ENCODE results near the gene RNF166.

The RNF166 gene

DNA sequence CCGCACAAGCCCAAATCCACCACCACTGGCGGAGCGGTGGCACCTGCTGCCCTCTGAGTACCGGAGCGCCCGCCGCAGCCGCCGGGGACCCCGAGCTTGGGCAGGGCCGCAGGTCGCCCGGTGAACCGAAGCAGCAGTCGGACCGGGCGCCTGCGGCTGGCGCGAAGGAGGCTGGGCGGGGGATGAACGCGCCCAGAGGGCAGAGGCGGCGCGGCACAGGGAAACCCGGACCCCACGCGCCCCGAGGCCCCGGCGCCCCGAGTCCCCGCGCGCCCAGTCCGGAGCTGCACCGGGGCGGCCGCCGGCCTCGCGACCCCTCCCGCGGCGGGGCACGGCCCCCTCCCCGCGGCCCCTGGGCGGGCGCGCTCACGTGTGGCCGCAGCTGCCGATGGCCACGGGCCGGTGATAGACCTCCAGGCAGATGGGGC is 393 bp downstream of the RNF166 start:
- DNase-seq: no peak

DNA sequence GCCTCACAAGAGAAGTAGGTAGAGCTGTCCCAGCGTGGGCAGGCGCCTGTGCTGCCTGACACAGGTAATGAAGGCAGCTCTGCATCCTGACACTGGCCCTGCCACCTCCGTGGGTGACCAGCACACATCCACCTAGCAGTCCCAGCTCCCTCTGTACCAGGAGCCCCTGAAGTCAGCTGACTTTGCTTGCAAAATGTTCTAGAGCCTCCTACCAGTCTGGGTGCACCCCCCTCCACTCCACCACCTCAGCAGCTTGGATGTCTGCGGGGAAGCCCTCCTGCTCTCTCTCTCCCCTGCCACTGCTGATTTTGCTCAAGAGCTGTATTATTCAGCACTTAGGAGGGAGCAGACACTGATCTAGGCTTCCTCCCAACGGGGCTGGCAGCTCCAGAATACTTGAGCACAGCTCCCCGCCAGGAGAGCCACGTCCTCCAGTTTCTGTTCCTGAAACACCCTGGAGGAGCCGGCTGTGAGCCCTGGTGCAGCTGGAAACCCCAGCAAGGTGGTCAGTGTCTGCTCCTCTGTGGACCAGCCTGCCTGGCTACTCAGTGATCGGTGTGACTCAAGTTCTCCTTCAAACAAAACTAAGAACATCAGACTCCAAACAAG is 1.0 kb downstream of the RNF166 start:
- DNase-seq: no peak

- no peak for DNase-seq
These were observed 2.5 kb downstream of the RNF166 start for GRCh38 chr16:88703486-88704309.

DNA sequence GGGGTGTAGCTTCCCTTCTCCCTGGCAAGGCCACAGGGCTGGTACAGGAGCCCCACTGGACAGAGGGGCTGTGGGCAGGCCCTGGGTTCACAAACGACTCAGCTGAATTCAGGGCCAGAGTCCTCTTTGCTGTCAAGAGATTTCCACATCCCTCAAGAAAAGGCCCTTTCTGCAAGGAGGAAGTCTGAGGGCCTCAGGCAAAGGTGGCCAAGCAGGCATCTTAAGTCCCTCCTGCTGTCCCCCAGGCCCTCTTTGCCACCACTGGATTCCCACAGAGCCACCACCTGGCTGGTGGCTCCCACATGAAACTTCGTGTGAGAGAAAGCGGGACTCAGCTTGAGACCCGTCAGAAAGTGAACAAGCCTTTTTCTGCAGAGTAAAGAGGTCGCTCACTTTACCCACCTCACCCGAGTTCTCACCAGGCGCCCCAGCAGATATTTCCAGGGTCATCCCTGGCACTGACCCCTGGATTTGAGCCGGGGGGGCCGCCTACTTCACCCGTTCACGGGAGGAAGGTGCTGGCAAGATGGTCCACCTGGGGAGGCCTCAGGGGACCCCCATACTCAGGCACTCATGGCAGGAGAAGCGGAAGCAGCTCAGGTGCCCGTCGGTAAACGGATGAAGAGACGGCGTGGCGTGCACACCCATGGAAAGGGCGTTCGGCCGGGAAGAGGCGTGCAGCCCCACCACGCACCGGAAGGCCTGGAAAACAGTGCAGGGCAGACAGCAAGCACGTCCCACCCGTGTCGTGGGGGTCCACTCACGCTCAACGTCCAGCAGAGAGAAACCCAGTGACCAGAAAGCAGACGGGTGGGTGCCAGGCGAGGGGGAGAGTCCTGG is 3.6 kb downstream of the RNF166 start:
- no peak for DNase-seq

DNA sequence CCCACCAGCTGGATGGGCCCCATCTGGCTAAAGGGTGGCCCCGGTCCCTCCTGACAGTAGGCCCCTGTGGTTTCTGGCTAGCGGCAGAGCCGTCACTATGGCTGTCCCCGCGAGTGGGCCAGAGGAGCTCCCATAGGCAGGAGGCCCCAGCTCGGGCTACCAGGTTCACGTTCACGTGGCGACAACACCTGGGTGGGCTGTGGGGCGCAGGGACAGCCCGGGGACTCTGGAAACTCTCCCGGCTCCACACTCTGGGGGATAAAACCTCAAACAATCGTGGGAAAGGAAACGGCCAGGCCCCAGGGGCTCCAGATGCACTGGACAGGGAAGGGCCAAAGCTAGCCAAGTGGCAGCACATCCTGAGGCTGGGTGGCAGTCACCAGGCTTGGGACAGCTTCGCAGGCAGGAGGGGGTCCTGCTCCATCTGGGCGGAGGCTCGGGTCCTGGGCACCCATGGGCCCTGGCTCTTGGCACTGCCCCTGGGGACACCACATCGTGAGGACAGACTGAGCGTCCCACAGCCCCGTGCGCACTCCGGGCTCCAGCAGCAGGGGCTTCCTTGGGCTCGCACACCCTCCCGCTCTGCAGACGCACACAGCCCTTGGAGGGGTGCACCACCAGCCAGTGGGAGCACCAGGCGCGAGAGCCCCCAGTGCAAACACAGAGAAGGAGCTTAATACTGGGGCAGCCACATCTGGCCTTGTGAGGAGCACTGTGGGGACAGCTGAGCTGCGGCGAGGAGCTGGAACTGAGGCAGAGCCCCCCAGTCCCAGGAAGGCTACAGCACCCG is 4.4 kb downstream of the RNF166 start:
- no peak for DNase-seq

- DNase-seq: peak; percentile 82
These were observed 5.3 kb downstream of the RNF166 start for GRCh38 chr16:88700636-88701482.

DNA sequence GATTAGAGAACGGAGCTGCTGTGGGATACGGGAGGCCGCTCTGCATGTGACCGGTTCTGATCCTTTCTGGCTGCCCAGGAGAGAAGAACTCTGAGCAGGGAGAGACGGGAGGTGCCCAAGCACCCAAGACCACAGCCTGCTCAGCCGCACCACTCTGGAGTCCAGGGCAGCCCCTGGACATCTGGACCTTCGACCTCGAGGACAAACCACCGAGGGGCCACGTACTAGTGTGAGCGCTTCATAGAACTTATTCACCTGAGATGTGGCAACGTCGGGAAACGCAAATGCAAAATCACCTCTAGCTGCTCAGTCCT is 5.9 kb downstream of the RNF166 start:
- no peak for DNase-seq

GRCh38 chr16:88699180-88699579 is 7.0 kb downstream of the RNF166 start:
- no peak for DNase-seq

DNA sequence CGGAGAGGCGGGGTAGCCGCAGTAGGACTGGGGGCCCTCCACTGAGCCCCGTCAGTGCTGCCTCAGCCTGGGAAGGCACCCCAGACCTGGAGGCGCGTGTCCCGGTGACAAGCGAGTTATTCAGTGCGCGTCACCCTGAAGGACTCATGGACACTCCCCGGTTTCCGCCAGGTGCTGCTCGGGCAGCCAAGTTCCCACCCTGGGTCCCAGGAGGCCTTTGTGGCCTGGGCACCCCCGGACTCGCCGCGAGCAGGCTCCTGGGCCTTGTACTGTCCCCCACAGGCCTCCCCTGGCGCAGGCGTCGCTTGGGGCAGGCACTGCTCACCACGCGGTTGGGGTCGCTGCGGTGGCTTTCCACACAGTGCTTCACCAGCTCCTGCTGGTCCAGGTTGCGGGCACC is 7.6 kb downstream of the RNF166 start:
- no peak for DNase-seq

DNA sequence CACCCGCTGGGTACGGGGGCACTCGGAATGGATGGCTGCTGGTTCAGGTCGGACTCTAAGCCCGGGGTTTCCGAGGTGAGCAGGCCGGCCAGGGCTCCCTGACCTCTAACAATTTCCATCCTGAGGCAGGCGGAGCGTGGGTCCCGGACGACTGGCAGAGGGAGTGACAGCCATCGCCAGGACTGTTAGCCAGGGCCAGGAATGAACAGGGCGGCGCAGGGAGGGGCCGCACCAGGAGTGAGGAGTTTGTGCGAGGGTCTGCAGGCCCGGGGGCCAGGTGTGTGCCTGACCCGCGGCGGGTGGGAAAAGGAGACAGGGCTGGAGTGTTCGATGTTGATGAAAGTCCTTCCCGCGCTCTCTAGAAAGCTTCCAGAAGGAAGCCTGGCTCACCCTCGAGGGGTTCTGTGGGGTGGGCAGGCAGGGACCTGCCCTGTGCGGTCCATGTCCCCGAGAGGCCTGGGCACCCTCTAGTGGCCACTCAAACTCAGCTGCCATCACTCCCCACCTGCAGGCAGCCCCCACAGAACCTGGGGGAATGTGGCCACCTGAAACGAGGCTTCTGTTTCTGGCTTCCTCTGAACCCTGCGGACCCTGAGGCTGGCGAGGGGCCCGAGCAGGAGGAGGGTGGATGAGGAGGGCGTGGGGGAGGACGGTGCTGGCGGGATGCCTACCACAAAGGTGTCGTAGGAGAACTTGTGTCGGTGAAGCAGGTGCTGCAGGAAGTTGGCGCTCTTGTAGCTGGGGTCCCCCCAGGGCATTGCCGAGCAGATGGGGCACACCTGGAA is 8.2 kb downstream of the RNF166 start:
- no peak for DNase-seq

GRCh38 chr16:88697116-88697830 is 8.9 kb downstream of the RNF166 start:
- no peak for DNase-seq

DNA sequence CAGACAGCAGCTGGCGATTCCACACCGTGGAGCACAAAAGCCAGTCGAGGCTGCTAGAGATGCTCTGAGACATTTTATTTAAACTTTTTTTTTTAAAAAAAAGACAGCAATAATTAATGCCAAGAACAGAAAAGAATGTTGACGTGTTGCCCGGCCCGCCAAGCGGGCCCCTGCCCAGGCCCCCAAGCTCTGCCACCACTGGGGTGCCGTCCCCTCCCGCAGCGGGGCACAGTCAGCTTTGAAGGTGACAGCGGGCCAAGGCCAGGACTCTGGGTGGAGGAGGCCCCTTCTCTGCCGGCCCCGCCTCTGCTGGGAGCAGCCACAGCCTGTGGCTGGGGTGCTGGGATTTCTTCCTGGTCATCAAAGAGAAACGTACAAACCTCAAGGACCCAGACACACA is 9.8 kb downstream of the RNF166 start:
- no peak for DNase-seq

GRCh38 chr16:88695753-88696152 is 10.5 kb downstream of the RNF166 start:
- DNase-seq: no peak

DNA sequence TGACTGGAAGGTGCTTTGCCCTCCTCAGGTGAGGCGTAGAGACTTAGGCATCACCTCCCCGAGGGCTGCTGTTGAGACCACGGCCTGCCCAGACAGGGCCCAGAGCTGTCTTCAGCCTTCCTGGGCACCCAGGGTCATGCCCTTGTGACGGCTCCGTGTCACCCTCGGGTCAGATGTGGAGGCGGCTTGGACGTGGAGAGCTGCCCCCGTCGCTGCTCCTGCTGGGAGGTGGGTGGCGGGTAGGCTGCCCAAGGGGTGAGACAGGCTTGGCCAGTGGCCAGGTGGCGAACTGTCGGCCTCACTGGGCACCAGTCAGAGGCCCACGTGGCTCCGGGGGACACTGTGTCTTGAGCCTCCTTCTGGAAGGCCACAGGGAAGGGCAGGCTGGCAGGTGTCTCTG is 11.0 kb downstream of the RNF166 start:
- no peak for DNase-seq

GRCh38 chr16:88694221-88695087 is 11.8 kb downstream of the RNF166 start:
- DNase-seq: no peak

- DNase-seq: no peak
These were observed 12.6 kb downstream of the RNF166 start for GRCh38 chr16:88693420-88694177.

- no peak for DNase-seq
These were observed 13.3 kb downstream of the RNF166 start for GRCh38 chr16:88692861-88693260.

DNA sequence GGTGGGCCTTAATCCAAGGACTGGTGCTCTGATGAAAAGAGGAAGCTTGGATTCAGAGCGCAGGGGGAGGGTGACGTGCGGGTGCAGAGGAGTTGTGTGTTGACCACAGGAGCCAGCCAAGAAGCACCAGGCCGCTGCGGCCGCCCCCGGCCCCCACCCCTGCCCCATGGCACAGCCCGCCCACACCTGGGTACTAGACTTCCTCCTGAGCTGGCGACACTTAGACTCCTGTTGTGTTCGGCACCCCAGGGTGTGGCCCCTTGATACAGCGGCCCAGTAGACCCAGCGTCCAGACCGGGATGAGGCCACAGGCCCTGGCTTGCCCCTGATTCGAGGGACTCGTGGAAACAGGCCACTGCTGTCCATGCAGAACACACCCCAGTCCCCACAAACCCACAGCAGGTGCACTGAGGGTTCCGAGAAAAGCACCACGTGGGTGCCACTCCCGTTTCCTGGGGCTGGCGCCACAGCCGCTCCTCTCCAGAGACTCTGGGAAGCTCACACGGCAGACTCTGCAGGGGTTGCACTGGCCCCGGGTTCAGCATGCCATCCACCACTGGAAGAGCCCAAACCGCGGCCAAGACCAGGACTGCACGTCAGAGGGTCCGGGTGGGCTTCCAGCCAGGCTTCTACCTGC is 14.2 kb downstream of the RNF166 start:
- no peak for DNase-seq

Measured in fibroblast of skin of right quadriceps (primary cell).